HG02943 (cell line): Measurements from ENCODE around the gene FAM171A1.
"Not testable (repeated sequence)": the region's sequence is repeated elsewhere in the genome, so short reads cannot be mapped to it uniquely, and the experiment has no call there.

Experiments used
- ATAC-seq: cut with Tn5 transposase; IDR thresholded peaks from one replicate; pipeline ENCODE4 v1.9.1; 2021; ENCODE audit warnings: mild to moderate bottlenecking, low read depth, moderate library complexity; ENCODE audit not compliant: unreplicated experiment

Gene FAM171A1

GRCh38 chr10:15223174-15223573 is 147.9 kb downstream of the FAM171A1 start:
- no peak for ATAC-seq

- no peak for ATAC-seq
Observed at GRCh38 chr10:15222511-15222910, 148.6 kb downstream of the FAM171A1 start.

- ATAC-seq: no peak
Observed at GRCh38 chr10:15220445-15220844, 150.6 kb downstream of the FAM171A1 start.

- no peak for ATAC-seq
Observed at GRCh38 chr10:15216700-15217099, 154.4 kb downstream of the FAM171A1 start.

- no peak for ATAC-seq
Observed at GRCh38 chr10:15214237-15214636, 156.9 kb downstream of the FAM171A1 start.

- no peak for ATAC-seq
Observed at GRCh38 chr10:15213461-15213861, 157.6 kb downstream of the FAM171A1 start.

GRCh38 chr10:15211464-15211979 is 159.6 kb downstream of the FAM171A1 start:
- no peak for ATAC-seq

- ATAC-seq: no peak
Observed at GRCh38 chr10:15210521-15210920, 160.6 kb downstream of the FAM171A1 start.

- no peak for ATAC-seq
Observed at GRCh38 chr10:15209827-15210509, 161.1 kb downstream of the FAM171A1 start.

- no peak for ATAC-seq
Observed at GRCh38 chr10:15208221-15208620, 162.9 kb downstream of the FAM171A1 start.

GRCh38 chr10:15207410-15207809 is 163.7 kb downstream of the FAM171A1 start:
- not testable (repeated sequence) for ATAC-seq

GRCh38 chr10:15202639-15203038 is 168.4 kb downstream of the FAM171A1 start:
- no peak for ATAC-seq

GRCh38 chr10:15202301-15202621 is 168.8 kb downstream of the FAM171A1 start:
- ATAC-seq: not testable (repeated sequence)

GRCh38 chr10:15201589-15202300 is 169.3 kb downstream of the FAM171A1 start:
- ATAC-seq: no peak

GRCh38 chr10:15200626-15201025 is 170.5 kb downstream of the FAM171A1 start:
- ATAC-seq: no peak

- ATAC-seq: no peak
Observed at GRCh38 chr10:15197911-15198310, 173.2 kb downstream of the FAM171A1 start.

GRCh38 chr10:15197276-15197675 is 173.8 kb downstream of the FAM171A1 start:
- ATAC-seq: no peak

GRCh38 chr10:15196021-15196834 is 174.9 kb downstream of the FAM171A1 start:
- no peak for ATAC-seq

GRCh38 chr10:15189133-15189885 is 181.8 kb downstream of the FAM171A1 start:
- no peak for ATAC-seq

- ATAC-seq: no peak
Observed at GRCh38 chr10:15188603-15189002, 182.5 kb downstream of the FAM171A1 start.
